HG03095 (cell line): Measurements from ENCODE around the gene ERVK3-1.

Experiments
- ATAC-seq: cut with Tn5 transposase; IDR thresholded peaks from one replicate; pipeline ENCODE4 v1.9.1; 2021; ENCODE audit warnings: moderate library complexity; ENCODE audit not compliant: unreplicated experiment

Gene ERVK3-1

DNA sequence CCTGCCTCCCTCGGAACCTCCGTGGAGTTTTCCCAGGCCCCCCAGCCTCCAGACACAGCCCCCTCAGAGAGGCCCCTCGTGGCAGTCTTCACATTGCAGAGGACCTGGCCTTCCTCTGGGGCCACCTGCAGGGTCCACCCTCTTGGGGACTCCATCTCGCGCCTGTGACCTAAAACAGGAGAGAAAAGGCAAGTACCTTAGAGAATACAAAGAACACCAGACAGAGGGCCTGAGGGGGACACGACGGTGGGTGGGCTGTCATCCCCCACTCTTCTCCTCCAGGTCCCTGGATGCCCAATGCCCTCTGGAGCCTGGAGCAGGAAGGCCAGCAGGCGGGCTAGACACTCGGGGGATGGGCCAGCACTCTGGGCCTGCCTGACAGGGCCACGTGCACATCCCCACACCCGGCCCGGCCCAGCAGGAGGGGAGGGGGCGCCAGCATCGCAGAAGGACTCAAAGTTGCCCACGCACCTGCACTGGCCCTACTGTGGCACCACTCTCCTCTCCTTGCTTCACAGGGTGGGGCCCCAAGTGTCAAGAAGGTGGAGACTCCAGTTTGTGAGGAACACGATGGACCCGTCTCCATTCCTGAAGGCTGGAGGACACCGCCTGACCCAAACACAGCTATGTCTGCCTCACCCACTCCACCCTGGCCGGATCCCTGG is 52.4 kb downstream of the ERVK3-1 start:
- no peak for ATAC-seq

DNA sequence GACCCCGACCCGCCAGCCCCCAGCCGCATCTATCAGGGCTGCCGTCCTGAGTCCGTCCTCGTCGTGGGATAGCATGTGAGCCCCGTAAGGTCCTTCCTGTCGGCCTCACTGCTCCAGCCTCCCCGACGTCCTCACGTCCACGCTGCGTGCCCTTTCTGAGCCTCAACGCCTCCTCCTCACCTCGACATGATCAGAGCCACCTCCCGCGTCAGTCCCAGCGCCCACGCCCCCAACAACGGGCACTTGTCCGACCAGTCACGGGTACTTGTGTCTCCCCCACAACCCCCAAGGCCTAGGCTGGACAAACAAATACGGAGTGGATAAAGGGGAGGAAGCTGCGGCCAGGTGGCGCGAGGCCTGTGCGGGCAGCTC is 56.7 kb downstream of the ERVK3-1 start:
- peak; percentile 6 for ATAC-seq

DNA sequence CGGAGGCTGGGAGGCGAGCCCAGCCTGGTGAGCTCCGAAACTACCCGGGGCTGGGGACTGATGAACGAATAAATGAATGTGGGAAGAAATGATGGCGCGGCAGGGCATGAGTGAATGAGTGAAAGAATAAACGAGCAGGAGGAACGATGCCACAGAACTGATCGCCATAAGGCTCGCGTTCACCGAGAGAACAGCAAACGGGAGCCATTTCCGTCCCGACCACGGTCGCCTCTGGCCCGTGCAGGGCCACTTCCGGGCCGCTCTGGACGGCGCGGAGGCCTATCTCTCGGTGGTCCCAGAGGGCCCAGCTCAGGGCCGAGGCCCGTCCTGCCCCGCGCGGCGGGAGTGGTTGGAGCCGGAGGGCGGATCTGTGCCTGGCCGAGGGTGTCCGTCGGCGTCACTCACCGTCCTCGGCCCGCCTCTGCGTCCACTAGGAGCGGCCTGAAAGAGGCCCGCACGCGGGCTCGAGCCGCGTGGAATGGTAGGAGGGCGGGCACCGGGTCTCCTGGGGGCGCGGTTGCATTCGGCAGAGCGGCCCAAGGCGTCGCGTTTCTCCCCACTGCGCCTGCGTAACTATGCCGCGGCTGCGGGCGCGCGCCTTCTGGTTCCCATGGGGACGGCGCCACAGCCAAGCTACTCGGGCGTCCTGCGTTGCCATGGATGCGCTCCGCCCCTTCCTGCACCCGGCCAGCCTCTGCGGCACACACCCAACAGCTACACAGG is 57.3 kb downstream of the ERVK3-1 start, which contains the start of gene ZNF497:
TSS of gene ZNF497 (minus strand) at position 480 of the 723 bp plus-strand sequence. CDS start 5,116 bp downstream, outside the sequence.
- peak; percentile 73 for ATAC-seq

DNA sequence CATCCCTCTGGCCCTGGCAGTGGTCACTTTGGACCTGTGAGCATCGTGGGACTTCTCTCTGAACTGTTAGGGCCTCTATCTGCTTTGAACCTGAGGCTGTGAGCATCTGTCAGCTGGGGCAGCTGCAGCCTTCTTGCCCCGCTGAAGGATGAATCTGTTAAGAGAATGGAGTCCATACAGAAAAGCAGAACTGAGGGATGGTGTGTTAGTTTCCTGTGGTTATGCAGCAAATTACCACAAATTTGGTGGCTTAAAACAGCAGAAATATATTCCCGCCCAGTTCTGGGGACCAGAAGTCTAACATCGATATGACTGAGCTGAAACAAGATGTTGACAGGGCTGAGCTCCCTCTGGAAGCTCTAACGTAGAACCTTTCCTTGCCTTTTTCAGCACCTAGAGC is 59.0 kb downstream of the ERVK3-1 start:
- no peak for ATAC-seq
